ENCODE data around the gene UBAP1.
"Not testable (repeated sequence)": the region's sequence is repeated elsewhere in the genome, so short reads cannot be mapped to it uniquely, and the experiment has no call there.

The UBAP1 gene

DNA sequence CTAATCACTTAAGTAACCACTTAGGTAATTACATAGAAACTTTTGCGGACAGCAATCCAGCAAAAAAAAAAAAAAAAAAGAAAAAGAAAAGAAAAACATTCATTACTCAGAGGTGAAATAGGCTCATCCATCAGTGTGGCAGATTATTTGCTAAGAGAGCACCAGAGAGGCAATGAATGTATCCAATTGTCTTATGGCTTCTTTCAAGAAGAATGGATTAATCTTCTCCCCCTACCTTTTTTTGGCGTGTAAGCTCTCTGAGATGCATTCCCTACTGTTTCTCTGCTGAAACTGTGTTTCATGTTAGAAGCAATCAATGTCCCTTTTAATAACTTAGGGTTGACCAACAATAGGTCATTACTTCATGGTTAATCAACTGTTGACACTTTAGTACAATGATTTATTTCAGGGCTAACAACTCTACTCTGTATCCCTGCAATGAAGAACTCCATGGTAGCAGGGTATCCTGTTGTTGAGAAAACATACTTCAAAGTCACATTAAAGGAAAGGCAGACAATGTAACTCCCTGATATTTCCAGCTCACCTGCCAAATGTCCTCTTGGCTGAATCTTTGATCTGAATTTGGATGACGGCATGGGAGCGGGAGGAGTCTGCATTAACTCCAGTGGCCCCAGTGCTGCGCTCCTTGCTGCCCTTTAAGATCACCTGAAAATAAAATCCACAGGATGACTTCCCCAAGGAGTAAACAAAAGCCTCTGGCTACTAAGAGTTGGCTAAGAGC, 92.6 kb downstream of the UBAP1 start:
- no peak for FAIRE-seq

DNA sequence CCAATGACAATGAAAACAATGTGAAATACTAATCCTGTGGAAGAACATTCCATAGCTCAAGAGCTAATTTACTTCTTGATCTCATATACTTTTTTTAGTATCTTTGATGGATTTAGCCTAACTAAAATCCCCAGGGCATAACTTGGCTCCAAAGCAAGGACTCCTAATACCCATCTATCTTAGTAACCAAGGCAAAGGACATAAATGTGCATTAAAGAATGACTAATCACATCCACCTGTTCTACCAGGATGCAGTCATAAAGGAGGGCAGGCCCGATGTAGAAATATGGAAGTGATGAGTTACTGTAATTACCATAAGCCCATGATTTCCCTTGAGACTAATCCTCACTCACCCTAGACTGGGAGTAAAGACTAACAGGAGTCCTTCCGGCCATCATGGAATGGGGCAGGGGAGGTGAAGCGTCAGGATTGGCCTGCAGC, 93.3 kb downstream of the UBAP1 start:
- no peak for FAIRE-seq

GRCh38 chr9:34273588-34273987, 94.7 kb downstream of the UBAP1 start:
- FAIRE-seq: not testable (repeated sequence)

- no peak for FAIRE-seq
Observed at GRCh38 chr9:34275811-34276210, 97.0 kb downstream of the UBAP1 start.

- FAIRE-seq: no peak
Observed at GRCh38 chr9:34276772-34277171, 97.9 kb downstream of the UBAP1 start.

GRCh38 chr9:34279411-34279810, 100.6 kb downstream of the UBAP1 start:
- FAIRE-seq: no peak

GRCh38 chr9:34282096-34282495, 103.3 kb downstream of the UBAP1 start:
- no peak for FAIRE-seq

- no peak for FAIRE-seq
Observed at GRCh38 chr9:34289159-34289558, 110.3 kb downstream of the UBAP1 start.

- no peak for FAIRE-seq
Observed at GRCh38 chr9:34291023-34291422, 112.2 kb downstream of the UBAP1 start.

DNA sequence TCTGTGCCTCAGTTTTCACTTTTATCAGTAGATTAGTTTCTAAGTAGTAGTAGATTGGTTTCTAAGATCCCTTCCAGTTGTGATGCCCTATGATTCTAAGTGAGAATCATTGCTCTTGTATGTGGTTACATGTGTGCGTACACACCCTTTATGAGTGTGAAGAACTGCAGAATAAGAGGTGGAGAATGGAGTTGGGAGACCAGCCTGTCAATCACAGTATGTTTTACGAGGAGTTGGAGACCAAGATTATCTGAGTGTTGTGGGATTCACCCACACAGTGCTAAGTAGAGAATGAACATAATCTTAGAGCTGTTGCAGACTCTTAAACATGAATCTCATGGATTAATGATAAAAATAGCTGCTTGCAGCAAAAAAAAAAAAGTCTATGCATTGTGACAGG, 112.6 kb downstream of the UBAP1 start:
- FAIRE-seq: no peak

GRCh38 chr9:34292552-34292951, 113.7 kb downstream of the UBAP1 start:
- no peak for FAIRE-seq

GRCh38 chr9:34301064-34301463, 122.2 kb downstream of the UBAP1 start:
- not testable (repeated sequence) for FAIRE-seq

All from G401.6 (cell line).